SK-N-SH treated with all-trans-retinoic acid at 6 μM for 48 hours (cell line): ENCODE measurements around the gene ZNF32.

ENCODE experiments used
- ATAC-seq: fragments of 200-7000 bp; cut with Tn5 transposase; 3 replicates; pipeline ENCODE4 v1.9.1; 2020; ENCODE audit warnings: mild to moderate bottlenecking, moderate library complexity
- ARNTL ChIP-seq: fragments of 450-650 bp; formaldehyde crosslinking; IDR thresholded peaks from 2 replicates; pipeline ENCODE4 v1.5.0; 2020; ENCODE audit warnings: low read depth, mild to moderate bottlenecking, moderate library complexity, borderline replicate concordance
- BACH2 ChIP-seq: fragments of 250-450 bp; sonication (Bioruptor Pico); IDR thresholded peaks from 2 replicates; pipeline ENCODE4 v1.9.0; 2021; ENCODE audit warnings: mild to moderate bottlenecking, borderline replicate concordance
- CSDC2 ChIP-seq: fragments of 250-450 bp; sonication (Bioruptor Pico); IDR thresholded peaks from 2 replicates; pipeline ENCODE4 v1.5.0; 2020; ENCODE audit warnings: mild to moderate bottlenecking, moderate library complexity
- GLIS3 ChIP-seq: fragments of 250-450 bp; sonication (Bioruptor Pico); IDR thresholded peaks from 2 replicates; pipeline ENCODE4 v1.5.0; 2020; ENCODE audit warnings: mild to moderate bottlenecking, moderate library complexity
- ISL1 ChIP-seq: fragments of 250-450 bp; sonication (Bioruptor Pico); IDR thresholded peaks from 2 replicates; pipeline ENCODE4 v2.1.2; 2022; ENCODE audit warnings: mild to moderate bottlenecking, moderate library complexity
- OSR1 ChIP-seq: fragments of 250-450 bp; sonication (Bioruptor Pico); IDR thresholded peaks from 2 replicates; pipeline ENCODE4 v1.8.0; 2022; ENCODE audit warnings: moderate library complexity, mild to moderate bottlenecking, inconsistent platforms
- PPARA ChIP-seq: fragments of 250-450 bp; sonication (Bioruptor Pico); IDR thresholded peaks from 2 replicates; pipeline ENCODE4 v1.5.0; 2020; ENCODE audit warnings: mild to moderate bottlenecking, borderline replicate concordance
- SNAI2 ChIP-seq: fragments of 250-450 bp; sonication (Bioruptor Pico); IDR thresholded peaks from 2 replicates; pipeline ENCODE4 v1.5.0; 2020; ENCODE audit warnings: mild to moderate bottlenecking, moderate library complexity
- TOX ChIP-seq: fragments of 250-450 bp; sonication (Bioruptor Pico); IDR thresholded peaks from 2 replicates; pipeline ENCODE4 v1.8.0; 2021; ENCODE audit warnings: mild to moderate bottlenecking, moderate library complexity, borderline replicate concordance
- TSHZ2 ChIP-seq: fragments of 250-450 bp; sonication (Bioruptor Pico); IDR thresholded peaks from 2 replicates; pipeline ENCODE4 v1.5.0; 2020; ENCODE audit warnings: mild to moderate bottlenecking, moderate library complexity
- ZC3H10 ChIP-seq: fragments of 250-450 bp; sonication (Bioruptor Pico); IDR thresholded peaks from 2 replicates; pipeline ENCODE4 v1.5.1; 2021; ENCODE audit warnings: mild to moderate bottlenecking, moderate library complexity
- ZFP3 ChIP-seq: fragments of 250-450 bp; sonication (Bioruptor Pico); IDR thresholded peaks from 2 replicates; pipeline ENCODE4 v1.5.0; 2020; ENCODE audit warnings: mild to moderate bottlenecking, moderate library complexity
- ZFP30 ChIP-seq: fragments of 450-650 bp; formaldehyde crosslinking; IDR thresholded peaks from 2 replicates; pipeline ENCODE4 v1.5.0; 2022; ENCODE audit warnings: mild to moderate bottlenecking, moderate library complexity
- ZNF70 ChIP-seq: fragments of 450-650 bp; formaldehyde crosslinking; IDR thresholded peaks from 2 replicates; pipeline ENCODE4 v1.5.0; 2020; ENCODE audit warnings: mild to moderate bottlenecking, moderate library complexity
- ZNF8 ChIP-seq: fragments of 450-650 bp; formaldehyde crosslinking; IDR thresholded peaks from 2 replicates; pipeline ENCODE4 v1.5.0; 2020; ENCODE audit warnings: mild to moderate bottlenecking, moderate library complexity
- TF ChIP-seq, protein P1 (sequence below): fragments of 250-450 bp; sonication (Bioruptor Pico); IDR thresholded peaks from 2 replicates; pipeline ENCODE4 v1.8.0; 2020; ENCODE audit warnings: mild to moderate bottlenecking, moderate library complexity, borderline replicate concordance

ZNF32 gene

DNA sequence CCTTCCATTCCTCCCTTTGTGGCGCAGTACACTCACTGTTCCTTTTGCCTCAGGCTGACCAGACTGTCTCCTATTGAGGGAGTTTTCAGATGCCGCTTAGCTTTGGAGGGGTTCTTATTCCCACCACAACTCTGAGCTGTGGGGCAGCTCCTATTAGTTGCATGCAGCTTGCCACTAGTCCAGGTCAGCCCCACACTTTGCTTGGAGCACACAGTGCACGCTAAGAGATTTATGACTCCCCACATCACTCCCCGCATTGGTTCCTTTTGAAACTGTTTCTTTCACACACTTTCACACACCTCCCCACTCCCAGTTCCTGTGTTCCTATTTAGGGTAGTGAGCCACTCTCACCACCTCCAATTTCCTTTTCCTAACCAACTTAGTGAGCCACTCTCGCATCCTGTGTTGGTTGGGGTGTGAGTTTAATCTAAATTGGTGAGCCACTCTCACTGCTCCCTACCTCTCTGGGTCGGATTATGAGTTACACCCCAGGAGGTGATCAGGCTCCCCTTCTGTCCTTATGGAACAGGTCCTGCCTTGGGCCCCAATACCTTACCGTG lies 52.9 kb downstream of the ZNF32 start:
- peak; percentile 18; the same call in 1 of the 3 replicates for ATAC-seq
- TF ChIP-seq TSHZ2 (CRISPR knock-in tag) (no peak), ZNF8 (CRISPR knock-in tag) (no peak), CSDC2 (no peak), GLIS3 (CRISPR knock-in tag) (no peak), BACH2 (no peak), ISL1 (CRISPR knock-in tag) (no peak), ZFP30 (CRISPR knock-in tag) (no peak), OSR1 (CRISPR knock-in tag) (no peak), TOX (CRISPR knock-in tag) (no peak), ARNTL (CRISPR knock-in tag) (no peak)
- TF ChIP-seq, protein P1, sequence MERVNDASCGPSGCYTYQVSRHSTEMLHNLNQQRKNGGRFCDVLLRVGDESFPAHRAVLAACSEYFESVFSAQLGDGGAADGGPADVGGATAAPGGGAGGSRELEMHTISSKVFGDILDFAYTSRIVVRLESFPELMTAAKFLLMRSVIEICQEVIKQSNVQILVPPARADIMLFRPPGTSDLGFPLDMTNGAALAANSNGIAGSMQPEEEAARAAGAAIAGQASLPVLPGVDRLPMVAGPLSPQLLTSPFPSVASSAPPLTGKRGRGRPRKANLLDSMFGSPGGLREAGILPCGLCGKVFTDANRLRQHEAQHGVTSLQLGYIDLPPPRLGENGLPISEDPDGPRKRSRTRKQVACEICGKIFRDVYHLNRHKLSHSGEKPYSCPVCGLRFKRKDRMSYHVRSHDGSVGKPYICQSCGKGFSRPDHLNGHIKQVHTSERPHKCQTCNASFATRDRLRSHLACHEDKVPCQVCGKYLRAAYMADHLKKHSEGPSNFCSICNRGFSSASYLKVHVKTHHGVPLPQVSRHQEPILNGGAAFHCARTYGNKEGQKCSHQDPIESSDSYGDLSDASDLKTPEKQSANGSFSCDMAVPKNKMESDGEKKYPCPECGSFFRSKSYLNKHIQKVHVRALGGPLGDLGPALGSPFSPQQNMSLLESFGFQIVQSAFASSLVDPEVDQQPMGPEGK (CRISPR knock-in tag) = no peak

GRCh38 chr10:43594944-43595589 lies 53.6 kb downstream of the ZNF32 start:
- TF ChIP-seq SNAI2 (CRISPR knock-in tag) (no peak), ZC3H10 (CRISPR knock-in tag) (no peak), ZNF70 (CRISPR knock-in tag) (no peak), ZNF8 (CRISPR knock-in tag) (no peak), TOX (CRISPR knock-in tag) (no peak), PPARA (no peak), ZFP3 (CRISPR knock-in tag) (no peak), GLIS3 (CRISPR knock-in tag) (no peak), CSDC2 (no peak)
- TF ChIP-seq, all 23 proteins: peak for 0
- ATAC-seq = peak; percentile 65
